NCI-H2081 (cell line): ENCODE data around the gene RBM20.
"Not testable (repeated sequence)": the region's sequence is repeated elsewhere in the genome, so short reads cannot be mapped to it uniquely, and the experiment has no call there.

Source experiments
- DNase-seq, 2 experiments: peaks; one replicate each; lab custom pipeline; 2025; lab: John Stamatoyannopoulos, UW

Gene RBM20

GRCh38 chr10:110705596-110705995 lies 61.5 kb downstream of the RBM20 start:
- DNase-seq: not testable (repeated sequence)

GRCh38 chr10:110706690-110707098 lies 62.6 kb downstream of the RBM20 start:
- no peak for DNase-seq

GRCh38 chr10:110708776-110709443 lies 64.8 kb downstream of the RBM20 start:
- no peak for DNase-seq

GRCh38 chr10:110709444-110709828 lies 65.3 kb downstream of the RBM20 start:
- DNase-seq: no peak

GRCh38 chr10:110709964-110710587 lies 65.9 kb downstream of the RBM20 start:
- no peak for DNase-seq

GRCh38 chr10:110710621-110711020 lies 66.5 kb downstream of the RBM20 start:
- no peak for DNase-seq

- no peak for DNase-seq
These were observed 67.2 kb downstream of the RBM20 start for GRCh38 chr10:110711382-110711781.

GRCh38 chr10:110714356-110714755 lies 70.2 kb downstream of the RBM20 start:
- no peak for DNase-seq

- no peak for DNase-seq
These were observed 73.8 kb downstream of the RBM20 start for GRCh38 chr10:110717781-110718589.

GRCh38 chr10:110721406-110722038 lies 77.4 kb downstream of the RBM20 start:
- no peak for DNase-seq

GRCh38 chr10:110723224-110723891 lies 79.2 kb downstream of the RBM20 start:
- no peak for DNase-seq

- no peak for DNase-seq
These were observed 80.2 kb downstream of the RBM20 start for GRCh38 chr10:110724116-110724921.

- no peak for DNase-seq
These were observed 80.8 kb downstream of the RBM20 start for GRCh38 chr10:110724937-110725336.

GRCh38 chr10:110725801-110726630 lies 81.9 kb downstream of the RBM20 start:
- DNase-seq: no peak

GRCh38 chr10:110727785-110728184 lies 83.6 kb downstream of the RBM20 start:
- not testable (repeated sequence) for DNase-seq

GRCh38 chr10:110730345-110731050 lies 86.4 kb downstream of the RBM20 start:
- no peak for DNase-seq

GRCh38 chr10:110733218-110733952 lies 89.2 kb downstream of the RBM20 start:
- DNase-seq: no peak

- DNase-seq: no peak
These were observed 91.5 kb downstream of the RBM20 start for GRCh38 chr10:110735620-110736027.
